EL (cell line): Measurements from ENCODE around the gene TAS2R31.
"Not testable (repeated sequence)": the region's sequence is repeated elsewhere in the genome, so short reads cannot be mapped to it uniquely, and the experiment has no call there.

ENCODE experiments used
- DNase-seq: peaks from one replicate; pipeline ENCODE4 v3.0.0-alpha.2; 2016

TAS2R31 gene, protein sequence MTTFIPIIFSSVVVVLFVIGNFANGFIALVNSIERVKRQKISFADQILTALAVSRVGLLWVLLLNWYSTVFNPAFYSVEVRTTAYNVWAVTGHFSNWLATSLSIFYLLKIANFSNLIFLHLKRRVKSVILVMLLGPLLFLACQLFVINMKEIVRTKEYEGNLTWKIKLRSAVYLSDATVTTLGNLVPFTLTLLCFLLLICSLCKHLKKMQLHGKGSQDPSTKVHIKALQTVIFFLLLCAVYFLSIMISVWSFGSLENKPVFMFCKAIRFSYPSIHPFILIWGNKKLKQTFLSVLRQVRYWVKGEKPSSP

DNA sequence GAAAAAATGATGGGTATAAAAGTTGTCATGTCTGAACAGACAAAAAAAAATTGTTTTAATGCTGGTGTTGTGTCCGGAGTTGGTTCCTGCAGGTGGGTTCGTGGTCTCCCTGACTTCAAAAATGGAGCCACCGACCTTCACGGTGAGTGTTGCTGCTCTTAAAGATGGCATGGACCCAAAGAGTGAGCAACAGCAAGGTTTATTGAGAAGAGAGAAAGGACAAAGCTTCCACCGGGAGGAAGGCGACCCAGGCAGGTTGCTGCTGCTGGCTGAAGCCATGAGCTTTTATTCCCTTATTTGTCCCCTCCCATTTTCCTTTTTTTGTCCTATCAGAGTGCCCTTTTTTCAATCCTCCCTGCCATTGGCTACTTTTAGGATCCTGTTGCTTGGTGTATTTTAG is at the start of gene TAS2R31:
TSS of gene TAS2R31 (minus strand) at position 101 of the 400 bp plus-strand sequence. CDS start at position 29, 72 bp downstream.
- no peak for DNase-seq

DNA sequence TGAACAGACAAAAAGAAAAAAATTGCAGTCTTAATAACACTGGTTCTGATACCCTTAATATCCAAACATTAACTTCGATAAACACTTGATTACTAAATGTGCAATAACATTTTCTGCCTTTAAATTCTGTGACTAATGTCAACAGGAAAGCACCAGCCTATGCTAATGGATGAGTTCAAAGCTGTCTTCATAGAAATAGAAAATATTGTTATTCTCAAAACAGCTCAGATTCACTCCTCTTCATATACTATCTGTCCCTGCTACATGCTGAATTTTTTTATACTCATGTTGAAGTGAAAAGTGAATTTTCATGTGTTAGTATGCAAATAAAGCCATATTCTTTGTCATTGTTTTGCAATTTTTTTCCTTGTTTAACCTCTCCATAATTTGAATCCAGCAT is 47.0 kb upstream of the TAS2R31 start:
- no peak for DNase-seq

DNA sequence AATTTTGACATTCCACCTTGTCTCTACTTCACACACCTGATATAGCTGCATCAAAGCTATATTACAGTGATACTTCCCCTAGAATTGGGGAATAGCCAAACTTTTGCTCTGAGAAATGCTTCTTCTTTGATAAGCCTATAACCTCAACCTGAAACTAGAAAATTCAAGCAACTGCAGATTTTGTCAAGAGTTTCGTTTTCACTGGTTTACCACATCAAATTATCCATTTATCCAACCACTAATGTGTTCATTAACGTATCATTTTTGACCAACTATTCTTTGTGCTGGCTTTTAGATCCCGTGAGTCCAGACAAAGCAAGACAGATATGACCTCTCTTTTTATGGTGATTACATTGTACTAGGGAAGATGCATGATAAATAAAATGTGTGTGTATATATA is 44.4 kb upstream of the TAS2R31 start:
- DNase-seq, result no peak

DNA sequence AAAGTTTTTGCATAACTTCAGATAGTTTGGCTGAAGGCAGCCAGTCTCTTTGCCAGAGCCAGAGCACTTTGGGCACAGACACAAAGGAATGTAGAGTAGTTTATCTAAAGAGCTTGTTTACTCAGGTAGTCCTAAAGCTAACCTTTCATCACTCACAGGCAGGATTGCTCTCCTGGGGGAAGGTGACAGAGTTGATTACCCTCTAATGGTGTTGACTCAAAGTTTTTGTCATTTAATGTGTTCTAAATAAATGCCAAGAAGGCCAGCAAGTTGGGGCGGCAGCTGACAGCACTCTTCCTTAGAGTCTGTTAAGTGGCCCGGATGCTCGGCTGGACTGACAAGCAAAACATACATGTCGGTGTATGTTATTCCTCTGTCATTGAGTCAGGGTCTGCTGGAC is 40.2 kb upstream of the TAS2R31 start:
- DNase-seq, result no peak

DNA sequence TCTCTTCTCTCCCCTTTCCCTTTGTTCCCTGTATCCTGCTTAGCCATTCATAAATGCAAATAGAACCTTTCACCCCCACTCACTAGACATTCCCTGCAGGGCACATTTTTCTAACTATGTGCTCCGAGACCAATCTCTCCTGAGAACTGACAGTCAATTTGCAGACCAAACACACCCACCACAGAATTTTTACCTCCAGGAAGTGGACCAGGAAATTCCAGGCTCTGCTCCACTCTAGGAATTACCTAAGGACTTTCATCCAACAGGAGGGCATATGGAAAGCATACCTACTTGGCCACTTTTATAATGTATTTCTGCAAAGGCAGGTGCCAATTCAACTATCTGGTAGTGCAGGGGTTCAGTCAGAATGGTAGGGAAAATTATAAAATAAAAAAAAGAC is 39.8 kb upstream of the TAS2R31 start:
- DNase-seq, result no peak

DNA sequence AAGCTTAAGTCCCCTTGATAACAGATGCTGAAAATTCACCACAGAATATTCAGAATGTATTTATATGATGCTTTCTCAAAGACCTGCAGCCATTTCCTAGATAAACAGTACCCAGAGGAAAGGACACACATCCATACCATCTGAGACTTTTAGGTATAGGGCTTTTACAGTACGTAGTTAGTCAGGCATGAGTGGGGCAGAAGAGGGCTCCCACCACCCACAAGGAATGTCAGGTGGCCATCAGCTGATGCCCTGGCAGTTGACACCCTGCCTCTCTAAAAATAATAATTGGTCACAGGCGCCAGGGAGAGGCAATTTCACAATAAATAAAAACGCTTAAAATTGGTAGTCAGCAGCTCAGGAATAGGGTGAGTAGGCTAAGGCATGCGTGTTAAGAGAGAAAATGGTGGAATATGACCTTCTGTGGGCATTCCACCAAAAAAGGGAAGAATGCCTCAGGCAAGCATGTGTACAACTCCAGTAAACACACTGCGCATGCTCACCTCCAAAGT is 38.7 kb upstream of the TAS2R31 start:
- DNase-seq, result no peak

DNA sequence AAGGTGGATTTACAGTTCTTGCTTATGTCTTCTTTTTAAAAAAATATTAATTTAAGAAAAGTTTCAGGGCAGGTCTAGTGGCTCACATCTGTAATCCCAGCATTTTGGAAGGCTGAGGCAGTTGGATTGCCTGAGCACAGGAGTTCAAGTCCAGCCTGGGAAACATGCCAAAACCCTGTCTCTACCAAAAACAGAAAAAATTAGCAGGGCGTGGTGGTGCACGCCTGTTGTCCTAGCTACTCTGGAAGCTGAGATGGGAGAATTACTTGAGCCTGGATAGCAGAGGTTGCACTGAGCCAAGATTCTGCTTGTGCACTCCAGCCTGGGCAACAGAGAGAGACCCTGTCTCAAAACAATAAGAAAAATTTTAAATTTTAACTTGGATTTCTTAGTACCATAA is 36.3 kb upstream of the TAS2R31 start:
- peak; percentile 10 for DNase-seq

DNA sequence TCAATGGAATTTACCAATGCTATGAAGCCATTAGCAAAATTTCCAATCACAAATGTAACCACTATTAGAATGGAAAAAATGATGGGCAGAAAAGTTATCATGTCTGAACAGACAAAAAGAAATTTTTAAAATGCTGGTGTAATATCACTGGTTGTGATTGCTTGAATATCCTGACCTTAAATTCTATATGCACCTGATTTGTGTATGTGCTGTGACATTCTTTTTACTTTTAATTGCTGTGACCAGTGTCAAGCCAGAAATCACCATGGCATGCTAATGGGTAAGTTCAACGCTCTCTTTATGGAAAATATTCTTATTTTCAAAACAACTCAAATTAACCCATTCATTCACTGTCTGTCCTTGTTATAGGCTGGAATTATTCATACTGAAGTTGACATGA is 31.0 kb upstream of the TAS2R31 start, which contains the start of gene TAS2R46:
TSS of gene TAS2R46 (minus strand) at position 101 of the 400 bp plus-strand sequence. CDS start at position 101, 0 bp downstream.
- DNase-seq, result not testable (repeated sequence)

DNA sequence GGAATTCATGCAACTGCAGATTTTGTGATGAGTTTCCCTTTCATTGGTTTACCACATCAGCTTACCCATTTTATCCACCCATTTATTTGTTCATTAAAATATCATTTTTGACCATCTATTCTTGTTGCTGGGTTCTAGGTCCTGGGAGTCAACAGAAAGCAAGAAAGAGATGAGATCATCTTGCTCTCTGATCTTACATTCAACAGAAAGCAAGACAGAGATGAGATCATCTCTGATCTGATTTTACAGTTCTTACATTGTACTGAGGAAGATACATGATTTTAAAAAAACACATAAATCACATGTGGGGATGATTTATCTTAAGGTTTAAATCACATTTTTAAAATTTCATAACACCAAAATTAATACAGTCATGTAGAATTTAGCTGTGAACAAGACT is 28.6 kb upstream of the TAS2R31 start:
- peak; percentile 20 for DNase-seq

DNA sequence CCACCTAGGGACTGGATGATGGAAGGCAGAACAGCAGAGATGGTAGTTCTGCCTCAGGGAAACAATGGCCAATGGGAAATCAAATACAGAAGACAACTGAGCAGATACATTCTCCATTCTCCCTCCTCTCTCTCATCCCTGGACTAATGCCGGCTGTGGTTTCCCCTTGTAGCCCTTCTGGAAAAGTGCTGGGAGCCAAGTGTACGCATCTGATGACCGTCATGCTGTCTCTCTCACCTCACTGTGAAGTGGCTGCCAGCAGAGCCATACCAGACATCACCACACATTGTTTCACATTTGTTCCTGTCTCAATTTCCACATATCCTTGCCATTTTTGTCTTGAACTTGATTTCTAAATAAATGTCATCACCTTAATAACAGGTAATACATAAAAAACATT is 27.8 kb upstream of the TAS2R31 start:
- DNase-seq, result no peak

DNA sequence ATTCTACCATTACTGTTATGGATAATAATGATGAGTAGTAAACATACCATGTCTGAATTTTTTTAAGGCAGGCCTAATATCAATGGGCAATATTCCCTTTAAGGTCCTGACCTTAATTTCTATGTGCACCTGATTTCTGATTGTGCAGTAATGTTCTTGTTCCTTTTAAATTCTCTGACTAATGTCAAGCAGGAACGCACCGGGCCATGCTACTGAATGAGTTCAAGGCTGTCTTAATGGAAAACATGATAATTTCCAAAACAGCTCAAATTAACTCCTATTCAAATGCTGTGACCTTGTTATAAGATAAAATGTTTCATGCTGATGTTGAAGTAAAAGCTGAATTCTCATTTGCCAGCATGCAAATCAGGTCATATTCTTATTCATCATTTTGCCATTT is 24.1 kb upstream of the TAS2R31 start:
- DNase-seq, result no peak

DNA sequence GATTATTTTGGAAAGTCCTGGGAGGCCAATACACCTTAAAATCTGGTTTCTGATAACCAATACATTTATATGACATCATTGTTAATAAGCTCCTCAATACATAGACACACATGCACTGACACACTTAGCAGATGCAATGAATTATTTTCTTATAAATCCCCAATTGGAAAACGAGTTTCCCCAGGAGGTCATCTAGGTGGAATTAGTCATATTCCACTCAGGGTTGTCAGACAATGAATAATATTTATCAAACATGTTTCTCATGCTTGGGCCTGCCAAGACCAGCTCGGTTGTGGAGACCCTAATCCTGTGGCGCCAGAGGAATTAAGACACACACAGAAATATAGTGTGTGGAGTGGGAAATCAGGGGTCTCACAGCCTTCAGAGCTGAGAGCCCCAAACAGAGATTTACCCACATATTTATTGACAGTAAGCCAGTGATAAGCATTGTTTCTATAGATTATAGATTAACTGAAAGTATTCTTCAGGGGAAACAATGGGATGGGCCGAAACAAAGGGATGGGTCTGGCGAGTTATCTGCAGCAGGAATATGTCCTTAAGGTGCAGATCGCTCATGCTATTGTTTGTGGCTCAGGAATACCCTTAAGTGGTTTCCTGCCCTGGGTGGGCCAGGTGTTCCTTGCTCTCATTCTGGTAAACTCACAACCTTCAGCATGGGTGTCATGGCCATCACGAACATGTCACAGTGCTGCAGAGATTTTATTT is 18.8 kb upstream of the TAS2R31 start:
- not testable (repeated sequence) for DNase-seq

DNA sequence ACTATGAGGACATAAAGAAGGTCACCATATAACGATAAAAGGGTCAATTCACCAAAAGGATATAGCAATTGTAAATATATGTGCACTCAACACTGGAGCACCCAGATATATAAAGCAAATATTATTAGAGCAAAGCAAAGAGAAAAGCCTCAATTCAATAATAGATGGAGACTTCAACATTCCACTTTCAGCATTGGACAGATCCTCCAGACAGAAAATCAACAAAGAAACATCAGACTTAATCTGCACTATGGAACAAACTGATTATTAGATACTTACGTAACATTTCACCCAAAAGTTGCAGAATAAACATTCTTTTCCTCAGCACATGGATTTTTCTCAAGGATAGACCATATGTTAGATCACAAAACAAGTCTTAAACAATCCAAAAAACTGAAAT is 10.2 kb upstream of the TAS2R31 start:
- not testable (repeated sequence) for DNase-seq

DNA sequence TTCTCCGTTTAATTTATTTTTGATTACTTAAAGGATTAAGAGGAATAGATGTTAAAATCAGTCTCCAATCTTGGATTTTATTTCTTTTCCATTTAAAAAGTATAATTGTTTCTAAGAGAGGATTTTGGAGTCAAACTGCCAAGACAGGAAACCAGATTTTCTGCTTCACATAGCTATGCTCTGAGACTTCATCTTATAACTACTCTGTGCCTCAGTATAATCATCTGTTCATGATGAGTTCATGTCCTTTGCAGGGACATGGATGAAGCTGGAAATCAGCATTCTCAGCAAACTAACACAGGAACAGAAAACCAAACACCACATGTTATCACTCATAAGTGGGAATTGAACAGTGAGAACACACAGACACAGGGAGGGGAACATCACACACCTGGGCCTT is 9.0 kb upstream of the TAS2R31 start:
- peak; percentile 19 for DNase-seq

DNA sequence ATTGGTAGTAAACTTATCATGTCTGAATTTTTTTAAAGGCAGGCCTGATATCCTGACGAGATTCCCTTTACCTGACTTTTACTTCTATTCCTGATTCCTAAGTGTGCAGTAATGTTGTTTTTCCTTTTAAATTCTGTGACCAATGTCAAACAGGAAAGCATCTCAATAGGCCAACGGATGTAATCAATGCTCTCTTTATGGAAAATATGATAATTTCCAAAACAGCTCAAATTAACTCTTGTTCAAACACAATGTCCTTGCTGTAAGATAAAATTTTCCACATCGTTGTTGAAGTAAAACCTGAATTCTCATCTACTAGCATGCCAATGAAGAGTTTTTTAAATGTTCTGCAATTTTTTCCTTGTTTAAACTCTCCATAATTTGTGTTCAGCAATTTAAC is 8.0 kb upstream of the TAS2R31 start:
- no peak for DNase-seq

DNA sequence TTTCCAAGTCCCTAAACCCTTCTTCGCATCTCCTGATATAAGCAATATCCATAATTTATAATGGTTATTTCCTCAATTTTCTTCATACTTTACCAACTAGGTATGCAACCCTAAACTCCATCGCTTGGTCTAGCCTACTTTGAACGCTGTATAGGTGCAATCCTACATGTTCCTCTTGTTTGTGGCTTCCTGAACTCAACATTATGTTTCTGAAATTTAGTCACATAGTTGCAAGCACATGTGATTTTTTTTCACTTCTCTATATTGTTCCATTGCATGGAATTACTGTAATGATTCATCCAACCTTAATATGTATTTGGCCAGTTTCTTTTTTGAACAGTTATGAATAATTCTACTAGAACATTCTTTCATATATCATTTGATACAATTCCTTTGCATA is 2.8 kb upstream of the TAS2R31 start:
- DNase-seq, result not testable (repeated sequence)

DNA sequence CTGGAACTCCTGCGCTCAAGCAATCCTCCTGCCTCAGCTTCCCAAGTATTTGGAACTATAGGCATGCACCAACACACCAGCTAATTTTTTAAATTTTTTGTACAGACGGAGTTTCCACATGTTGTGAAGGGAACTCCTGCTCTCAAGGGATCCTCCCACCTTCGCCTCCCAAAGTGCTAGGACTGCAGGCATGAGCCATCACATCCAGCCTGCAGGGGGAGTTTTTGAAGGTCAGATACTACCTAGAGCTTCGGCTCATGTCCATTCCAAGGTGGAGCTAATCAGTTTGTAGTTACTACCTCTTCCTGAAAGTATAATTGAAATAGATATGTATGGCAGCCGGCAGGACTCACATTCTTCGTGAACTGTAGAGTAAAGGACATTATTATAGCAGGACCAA is 5.1 kb downstream of the TAS2R31 start:
- DNase-seq, result no peak

DNA sequence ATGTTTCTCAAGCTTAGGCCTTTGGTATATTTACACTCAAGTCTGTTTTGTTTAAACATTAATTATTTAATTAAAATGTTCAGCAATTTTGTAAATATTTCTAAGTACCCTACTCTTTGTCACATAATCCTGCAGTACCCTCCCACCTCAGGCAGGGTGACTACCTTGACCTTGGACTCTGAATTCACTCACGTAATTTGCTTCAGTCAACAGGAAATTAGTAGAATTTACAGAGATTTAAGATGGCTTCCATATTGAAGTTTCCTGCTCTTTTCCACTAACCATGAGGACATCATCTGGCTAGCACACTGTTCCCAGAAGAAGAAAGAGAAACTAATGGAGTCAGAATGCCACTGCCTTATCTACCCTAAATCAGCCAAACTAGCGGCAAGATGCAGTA is 7.8 kb downstream of the TAS2R31 start:
- DNase-seq, result no peak

DNA sequence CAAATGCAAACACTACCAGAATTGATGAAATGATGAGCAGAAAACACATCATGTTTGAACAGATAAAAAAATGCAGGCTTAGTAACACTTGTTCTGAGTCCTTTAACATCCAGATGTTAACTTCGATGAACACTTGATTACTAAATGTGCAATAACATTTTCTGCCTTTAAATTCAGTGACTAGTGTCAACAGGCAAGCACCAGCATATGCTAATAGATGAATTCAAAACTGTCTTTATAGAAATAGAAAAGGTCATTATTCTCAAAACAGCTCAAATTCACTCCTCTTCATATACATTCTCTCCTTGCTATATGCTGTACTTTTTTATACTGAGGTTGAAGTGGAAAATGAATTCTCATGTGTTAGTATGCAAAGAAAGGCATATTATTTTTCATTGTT is 8.7 kb downstream of the TAS2R31 start, which contains the start of gene TAS2R19:
TSS of gene TAS2R19 (minus strand) at position 101 of the 400 bp plus-strand sequence. CDS start at position 52, 49 bp downstream.
- DNase-seq, result no peak

DNA sequence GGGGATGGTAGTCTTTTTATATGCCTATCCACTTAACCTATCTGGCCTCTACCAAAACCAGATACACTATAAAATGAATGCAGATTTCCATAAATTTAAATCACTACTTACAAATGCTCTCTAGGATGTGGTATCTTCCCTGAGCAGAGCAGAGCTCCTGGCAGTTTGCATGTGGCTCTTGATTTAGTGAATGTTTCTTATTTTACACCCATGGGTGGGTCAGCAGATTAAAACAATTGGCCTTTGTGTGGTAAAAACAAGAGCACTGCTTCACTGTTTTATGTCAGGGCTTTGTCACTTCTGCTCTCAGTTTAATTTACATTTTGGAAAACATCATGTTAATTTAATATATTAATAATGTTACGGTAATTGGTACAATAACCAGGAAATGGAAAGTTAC is 14.3 kb downstream of the TAS2R31 start:
- no peak for DNase-seq

DNA sequence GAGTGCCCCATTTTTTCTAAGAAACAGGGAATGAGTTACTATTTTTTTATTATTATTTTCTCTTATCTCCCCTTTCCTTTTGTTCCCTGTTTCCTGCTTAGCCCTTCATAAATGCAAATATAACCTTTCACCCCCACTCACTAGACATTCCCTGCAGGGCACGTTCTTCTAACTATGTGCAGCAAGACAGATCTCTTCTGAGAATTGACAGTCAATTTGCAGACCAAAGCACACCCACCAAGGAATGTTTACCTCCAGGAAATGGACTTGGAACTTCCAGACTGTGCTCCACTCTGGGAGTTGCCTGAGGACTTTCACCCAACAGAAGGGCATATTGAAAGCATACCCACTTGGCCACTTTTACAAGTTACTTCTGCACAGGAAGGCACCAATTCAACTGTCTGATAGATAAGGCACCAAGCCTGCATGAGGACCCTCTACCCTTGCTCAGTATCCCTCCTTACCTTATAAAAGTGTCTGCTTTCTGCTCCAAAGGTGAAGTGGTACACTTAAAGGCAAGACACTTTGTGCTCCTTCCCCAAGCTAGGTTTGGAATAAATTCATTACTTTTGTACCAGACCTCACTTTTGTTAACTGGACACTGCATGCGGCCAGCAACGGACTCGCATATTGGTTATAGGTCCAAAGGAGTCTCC is 15.3 kb downstream of the TAS2R31 start:
- DNase-seq, result no peak

DNA sequence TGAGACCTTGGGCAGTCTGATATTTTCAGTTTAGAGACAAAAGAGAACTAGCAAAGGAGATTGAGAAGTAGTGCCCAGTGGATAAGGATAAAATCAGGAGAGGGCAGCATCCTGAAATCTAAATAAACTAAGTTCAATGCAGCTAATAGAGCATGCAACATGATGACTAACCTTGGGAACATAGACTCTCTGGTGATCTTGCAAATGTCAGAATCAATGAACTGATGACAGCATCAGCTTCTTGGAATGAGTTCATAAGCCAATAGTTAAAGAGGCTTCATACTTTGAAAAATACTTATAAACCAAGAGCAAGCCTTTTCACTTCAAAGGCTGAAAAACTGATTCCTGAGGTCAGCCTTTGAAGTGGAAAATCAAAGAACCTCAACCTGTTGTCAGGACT is 17.0 kb downstream of the TAS2R31 start:
- no peak for DNase-seq

DNA sequence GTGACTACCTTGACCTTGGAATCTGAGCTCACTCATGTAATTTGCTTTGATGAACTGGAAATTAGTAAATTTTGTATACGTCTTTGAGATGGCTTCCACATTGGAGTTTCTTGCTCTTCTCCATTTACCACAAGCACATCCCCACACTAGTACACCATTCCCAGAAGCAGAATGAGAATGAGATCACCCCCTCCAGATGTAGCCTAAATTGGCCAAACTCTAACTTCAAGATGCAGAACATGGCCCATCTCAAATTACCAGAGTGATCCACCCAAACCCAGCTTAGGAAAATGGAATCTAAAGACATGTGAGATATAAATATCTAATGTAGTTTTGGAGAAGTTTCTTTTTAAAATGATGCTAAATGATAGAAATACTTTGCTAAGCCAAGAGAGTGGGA is 23.6 kb downstream of the TAS2R31 start:
- DNase-seq, result no peak

DNA sequence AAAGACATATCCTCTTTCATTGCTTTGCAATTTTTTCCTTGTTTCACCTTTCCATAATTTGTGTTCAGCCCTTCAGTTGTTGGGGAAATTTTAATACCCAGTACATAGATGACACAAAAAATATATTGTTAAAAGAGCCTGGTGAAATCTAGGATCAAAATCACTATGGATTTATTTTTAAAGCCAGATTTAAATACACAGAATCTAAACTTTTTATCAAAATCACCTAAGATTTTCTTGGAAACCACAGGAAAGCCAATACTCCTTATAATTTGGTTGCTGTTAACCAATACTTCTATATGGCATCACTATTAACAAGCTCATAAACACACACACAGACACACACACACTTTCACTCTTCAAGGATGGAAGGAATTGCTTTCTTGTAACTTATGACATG is 33.0 kb downstream of the TAS2R31 start, which contains the start of gene TAS2R20:
TSS of gene TAS2R20 (minus strand) at position 101 of the 400 bp plus-strand sequence. CDS start 429 bp downstream, outside the sequence.
- no peak for DNase-seq
